ENCODE data around the gene EN2. TPM values are rescaled to one million over a fixed set of nuclear protein-coding genes. Genes with fewer than 3 reads are reported as not detected.

EN2 gene
- total RNA-seq, 1 experiment from 2014 or later: not detected

- BruUV-seq (replicated peaks): no TSS peak
- peaks cover 26% of the 10 kb centered on the region for H3K27me3 Mint-ChIP-seq (ENCODE audit: insufficient read depth, unreplicated experiment)
- POLR2A ChIA-PET: no interaction called here
- CTCF ChIA-PET: no interaction called here
- no peaks in the 10 kb centered on the region for H3K9me3 Mint-ChIP-seq (ENCODE audit: unreplicated experiment)
- no peaks in the 10 kb centered on the region for H3K4me1 Mint-ChIP-seq (ENCODE audit: insufficient read depth, unreplicated experiment)
- TF ChIP-seq CTCF (IDR thresholded peaks at IDR 0.05; ENCODE audit: unreplicated experiment): no peak
- intact Hi-C loops (cut with micrococcal nuclease): no loop called here
- no peaks in the 10 kb centered on the region for H3K36me3 Mint-ChIP-seq (ENCODE audit: insufficient read depth, unreplicated experiment)
- H3K27ac Mint-ChIP-seq (ENCODE audit: low read depth, unreplicated experiment): no peak overlapping the region
- no peak overlapping the region for H3K4me3 Mint-ChIP-seq (ENCODE audit: unreplicated experiment)
- DNase-seq (ENCODE audit: unreplicated experiment): no peak
Measured at GRCh38 chr7:155486783-155487508, 29.0 kb downstream of the EN2 start.

GRCh38 chr7:155487509-155488482, 29.9 kb downstream of the EN2 start:
- DNase-seq (ENCODE audit: unreplicated experiment): no peak
- no peak overlapping the region for H3K4me3 Mint-ChIP-seq (ENCODE audit: unreplicated experiment)
- BruUV-seq (replicated peaks): no TSS peak

GRCh38 chr7:155488483-155489127, 30.7 kb downstream of the EN2 start:
- DNase-seq (ENCODE audit: unreplicated experiment): no peak
- no peak for TF ChIP-seq CTCF (IDR thresholded peaks at IDR 0.05; ENCODE audit: unreplicated experiment)
- ChIA-PET CTCF (interaction anchor here (0.6 to 1.4 kb wide), 2 partner anchors 10 to 390 kb away, joined by 3 read pairs; no protein-coding TSS in a partner anchor), POLR2A (no interaction called here)
- Mint-ChIP-seq H3K4me3 (ENCODE audit: unreplicated experiment) (no peak overlapping the region), H3K4me1 (ENCODE audit: insufficient read depth, unreplicated experiment) (no peaks in the 10 kb centered on the region), H3K27ac (ENCODE audit: low read depth, unreplicated experiment) (no peak overlapping the region), H3K36me3 (ENCODE audit: insufficient read depth, unreplicated experiment) (no peaks in the 10 kb centered on the region), H3K27me3 (ENCODE audit: insufficient read depth, unreplicated experiment) (peaks cover 32% of the 10 kb centered on the region), H3K9me3 (ENCODE audit: unreplicated experiment) (no peaks in the 10 kb centered on the region)
- intact Hi-C loops (cut with micrococcal nuclease): no loop called here
- no TSS peak for BruUV-seq (replicated peaks)

More at GRCh38 chr7:155487509-155488482, 29.9 kb downstream of the EN2 start:
- ChIA-PET POLR2A (no interaction called here), CTCF (interaction anchor here (1.4 kb wide), 1 partner anchor 9 kb away, joined by 3 read pairs; no protein-coding TSS in a partner anchor)
- H3K27ac Mint-ChIP-seq (ENCODE audit: low read depth, unreplicated experiment): no peak overlapping the region
- no peaks in the 10 kb centered on the region for H3K9me3 Mint-ChIP-seq (ENCODE audit: unreplicated experiment)
- no peaks in the 10 kb centered on the region for H3K36me3 Mint-ChIP-seq (ENCODE audit: insufficient read depth, unreplicated experiment)
- H3K4me1 Mint-ChIP-seq (ENCODE audit: insufficient read depth, unreplicated experiment): no peaks in the 10 kb centered on the region
- intact Hi-C loops (cut with micrococcal nuclease): no loop called here
- TF ChIP-seq CTCF (IDR thresholded peaks at IDR 0.05; ENCODE audit: unreplicated experiment): no peak
- H3K27me3 Mint-ChIP-seq (ENCODE audit: insufficient read depth, unreplicated experiment): peaks cover 32% of the 10 kb centered on the region
